HCT116 (cell line): ENCODE results near the gene PHACTR1. TPM values are rescaled to one million over a fixed set of nuclear protein-coding genes. Genes with fewer than 3 reads are reported as not detected.

Experiments used
- ATAC-seq: fragments of 200-7000 bp; cut with Tn5 transposase; 2 replicates; pipeline ENCODE4 v1.9.1; 2020; ENCODE audit warnings: mild to moderate bottlenecking, moderate library complexity
- Bru-seq: library from RNA; stranded (reverse); fragments of 400-500 nt; gene quantifications from one replicate; lab custom pipeline; 2021; lab: Mats Ljungman, UMichigan
- BruChase-seq, 2 experiments: library from RNA; stranded (reverse); fragments of 400-500 nt; gene quantifications; one replicate each; lab custom pipeline; 2021; lab: Mats Ljungman, UMichigan
- BruUV-seq: library from RNA; stranded (reverse); fragments of 400-500 nt; replicated peaks from 2 replicates; lab custom pipeline; 2021; lab: Mats Ljungman, UMichigan
- CTCF ChIA-PET: fragments of 300-600 bp; sonication (Branson Sonifier 250); formaldehyde crosslinking; loops from one replicate; lab custom pipeline; 2021; ENCODE audit warnings: antibody characterized with exemption; lab: Charles Lee
- POLR2A ChIA-PET: fragments of 300-600, 350-600 bp; sonication (Branson Sonifier 250); formaldehyde crosslinking; loops from one replicate; lab custom pipeline; 2021; ENCODE audit warnings: antibody characterized with exemption; lab: Charles Lee
- RAD21 ChIA-PET, 2 experiments: fragments of 300-600 bp; sonication (Branson Sonifier 250); formaldehyde crosslinking; loops; one replicate each; lab custom pipeline; 2023; ENCODE audit warnings: low total read pairs in 2 of 2; ENCODE audit not compliant: uncharacterized antibody in 2 of 2, unreplicated experiment in 2 of 2, low non-redundant PET in 1 of 2; lab: Charles Lee
- DNase-seq: peaks from one replicate; pipeline ENCODE4 v3.0.0-alpha.2; 2010; ENCODE audit warnings: low read depth, low spot score
- H2AFZ ChIP-seq: fragments of 200-600 bp; shearing (Covaris generic), sonication (generic); 2 replicates; pipeline ENCODE4 v1.6.1; 2017; ENCODE audit warnings: low read depth, mixed run types, mixed read lengths, antibody characterized with exemption, low read length; ENCODE audit not compliant: poor library complexity, severe bottlenecking
- H3K27ac ChIP-seq: 2 replicates; pipeline ENCODE4 v1.5.1; 2012; ENCODE audit warnings: low read depth, low read length
- H3K27me3 ChIP-seq: fragments of 200-600 bp; sonication (generic); 2 replicates; pipeline ENCODE4 v1.6.1; 2016; ENCODE audit warnings: mixed run types, low read length, mixed read lengths; ENCODE audit not compliant: insufficient read depth
- H3K36me3 ChIP-seq, 2 experiments: fragments of 200-500 bp in 1 of 2; fragments of 200-600 bp in 1 of 2; sonication (Bioruptor generic) in 1 of 2; sonication (generic) in 1 of 2; 2 replicates each; pipeline versions ENCODE4 v1.5.1 to v1.6.1; 2014 to 2016; ENCODE audit warnings: low read length in 2 of 2, inconsistent platforms in 1 of 2, mixed read lengths in 1 of 2, mixed run types in 1 of 2; ENCODE audit not compliant: insufficient read depth in 2 of 2, control insufficient read depth in 1 of 2
- H3K4me1 ChIP-seq, 2 experiments: fragments of 200-600 bp in 1 of 2; sonication (generic) in 1 of 2; 2 replicates each; pipeline versions ENCODE4 v1.5.1 to v1.6.1; 2012 to 2017; ENCODE audit warnings: low read length in 2 of 2, inconsistent platforms in 1 of 2, mild to moderate bottlenecking in 1 of 2, mixed read lengths in 1 of 2, mixed run types in 1 of 2, moderate library complexity in 1 of 2; ENCODE audit not compliant: insufficient read depth in 2 of 2, control insufficient read depth in 1 of 2
- H3K4me2 ChIP-seq: fragments of 200-600 bp; sonication (generic); 2 replicates; pipeline ENCODE4 v1.6.1; 2017; ENCODE audit warnings: mixed run types, low read length, mixed read lengths
- H3K4me3 ChIP-seq, 2 experiments: fragments of 200-600 bp in 1 of 2; sonication (generic) in 1 of 2; replicated peaks in 1 of 2; 2 replicates each; pipeline ENCODE4 v1.5.1; 2011 to 2016; ENCODE audit warnings: low read length in 2 of 2, control low read depth in 1 of 2, low read depth in 1 of 2, mild to moderate bottlenecking in 1 of 2, mixed read lengths in 1 of 2, mixed run types in 1 of 2
- H3K79me2 ChIP-seq: fragments of 200-600 bp; sonication (generic); 2 replicates; pipeline ENCODE4 v1.6.1; 2017; ENCODE audit warnings: mild to moderate bottlenecking, mixed run types, low read length, moderate library complexity, mixed read lengths; ENCODE audit not compliant: insufficient read depth
- H3K9ac ChIP-seq: fragments of 200-600 bp; sonication (generic); 2 replicates; pipeline ENCODE4 v1.6.1; 2016; ENCODE audit warnings: low read length, mixed read lengths
- H3K9me2 ChIP-seq: fragments of 200-600 bp; sonication (generic), shearing (Covaris generic); 2 replicates; pipeline ENCODE4 v1.6.1; 2017; ENCODE audit warnings: mixed run types, mild to moderate bottlenecking, moderate library complexity; ENCODE audit not compliant: insufficient read depth
- H3K9me3 ChIP-seq, 2 experiments: fragments of 200-500 bp in 1 of 2; fragments of 200-600 bp in 1 of 2; sonication (Bioruptor generic) in 1 of 2; sonication (generic) in 1 of 2; 2 replicates each; pipeline ENCODE4 v1.6.1; 2014 to 2017; ENCODE audit warnings: low read length in 2 of 2, mixed read lengths in 2 of 2, inconsistent platforms in 1 of 2, low read depth in 1 of 2, mild to moderate bottlenecking in 1 of 2, mixed run types in 1 of 2, moderate library complexity in 1 of 2; ENCODE audit not compliant: control insufficient read depth in 1 of 2, insufficient read depth in 1 of 2
- H4K20me1 ChIP-seq: fragments of 200-600 bp; sonication (generic), shearing (Covaris generic); 2 replicates; pipeline ENCODE4 v1.6.1; 2017; ENCODE audit warnings: mixed run types, mild to moderate bottlenecking, moderate library complexity; ENCODE audit not compliant: insufficient read depth
- ATF3 ChIP-seq: IDR thresholded peaks from 2 replicates; pipeline ENCODE4 v1.6.1; 2012
- EGR1 ChIP-seq: IDR thresholded peaks from 2 replicates; pipeline ENCODE4 v1.6.1; 2012; ENCODE audit warnings: low read depth
- ELF1 ChIP-seq: IDR thresholded peaks from 2 replicates; pipeline ENCODE4 v1.6.1; 2012; ENCODE audit warnings: low read depth, borderline replicate concordance
- EZH2 ChIP-seq: fragments of 200-600 bp; sonication (generic); IDR thresholded peaks from 2 replicates; pipeline ENCODE4 v1.6.1; 2017; ENCODE audit warnings: antibody characterized with exemption, mixed run types
- FOSL1 ChIP-seq: IDR thresholded peaks from 2 replicates; pipeline ENCODE4 v1.6.1; 2012; ENCODE audit warnings: low read depth
- JUND ChIP-seq: IDR thresholded peaks from 2 replicates; pipeline ENCODE4 v1.6.1; 2012
- POLR2AphosphoS5 ChIP-seq: IDR thresholded peaks from 2 replicates; pipeline ENCODE4 v1.6.1; 2011; ENCODE audit warnings: mild to moderate bottlenecking, low read depth, low read length, moderate library complexity
- RAD21 ChIP-seq: IDR thresholded peaks from 2 replicates; pipeline ENCODE4 v1.6.1; 2012; ENCODE audit warnings: low read depth, mild to moderate bottlenecking
- SIN3A ChIP-seq: IDR thresholded peaks from 2 replicates; pipeline ENCODE4 v1.6.1; 2012; ENCODE audit warnings: low read depth
- SP1 ChIP-seq: IDR thresholded peaks from 2 replicates; pipeline ENCODE4 v1.6.1; 2012; ENCODE audit warnings: low read depth
- SRF ChIP-seq: IDR thresholded peaks from 2 replicates; pipeline ENCODE4 v1.6.1; 2012; ENCODE audit warnings: low read depth
- TCF7L2 ChIP-seq: IDR thresholded peaks from 2 replicates; pipeline ENCODE4 v1.7.0; 2011; ENCODE audit warnings: borderline replicate concordance, inconsistent platforms; ENCODE audit not compliant: insufficient read depth, insufficient read length; ENCODE audit errors: extremely low read depth
- ZBTB33 ChIP-seq: IDR thresholded peaks from 2 replicates; pipeline ENCODE4 v1.6.1; 2011; ENCODE audit warnings: mild to moderate bottlenecking, low read length, moderate library complexity; ENCODE audit not compliant: insufficient replicate concordance; ENCODE audit errors: extremely low read depth
- ZNF274 ChIP-seq: fragments of 200-500 bp; sonication (Bioruptor generic); IDR thresholded peaks from 2 replicates; pipeline ENCODE4 v1.6.1; 2014; ENCODE audit warnings: mild to moderate bottlenecking, low read depth, low read length, inconsistent platforms
- intact Hi-C: fragments of 100-400 bp; cut with micrococcal nuclease; formaldehyde crosslinking; loops from 2 replicates; pipeline ENCODE4 v1.10.0; 2022
- long read RNA-seq: library from polyadenylated mRNA; unstranded; transcript quantifications from one replicate; pipeline ENCODE4 v2.0.0, GENCODE V29; 2021; ENCODE audit not compliant: unreplicated experiment
- polyA plus RNA-seq: library from polyadenylated mRNA; unstranded; fragments of >200 nt; gene quantifications from 2 replicates; pipeline ENCODE4 v1.2.1, GENCODE V29; 2012; ENCODE audit warnings: missing spikeins
- total RNA-seq: library from RNA; stranded (reverse); gene quantifications from one replicate; pipeline ENCODE4 v1.2.1, GENCODE V29; 2021; ENCODE audit not compliant: unreplicated experiment

Gene PHACTR1
- total RNA-seq (0.17 TPM), Bru-seq, nascent RNA (percentile 0 among the genes with signal in this experiment), BruChase-seq, experiment 1, labeled RNA remaining after a 6-hour chase (percentile 1 among the genes with signal in this experiment), BruChase-seq, experiment 2, labeled RNA remaining after a 2-hour chase (not detected)
- 0.25 and 0.26 TPM in 2 replicates for polyA plus RNA-seq
- long read RNA-seq, partial matches to known transcripts: 0 of 2 reads
- long read RNA-seq, other reads (novel, unspliced or antisense): 2 of 2 reads

- RAD21 ChIA-PET: no interaction called here
- Histone ChIP-seq H3K9ac (no peak within 1 kb of the TSS), H3K4me2 (no peak within 1 kb of the TSS), H3K79me2 (no peaks in the 10 kb centered on the region), H3K4me1 (no peaks in the 10 kb centered on the region), H3K27me3 (peaks cover 24% of the 10 kb centered on the region), H3K9me3 (no peaks in the 10 kb centered on the region), H2AFZ (no peak within 1 kb of the TSS), H3K27ac (no peak within 1 kb of the TSS), H3K4me3 (no peak within 1 kb of the TSS), H3K9me2 (no peaks in the 10 kb centered on the region), H4K20me1 (no peaks in the 10 kb centered on the region), H3K36me3 (no peaks in the 10 kb centered on the region)
- intact Hi-C loops: no loop called here
- no peak for TF ChIP-seq EZH2
- TF ChIP-seq JUND: no peak
- TF ChIP-seq POLR2AphosphoS5: no peak
- TF ChIP-seq SP1: no peak
- TF ChIP-seq ZBTB33: no peak
- ATAC-seq: no peak
- no TSS peak for BruUV-seq
- CTCF ChIA-PET: no interaction called here
- DNase-seq: no peak
- POLR2A ChIA-PET: no interaction called here
These were observed at the start of gene PHACTR1 for GRCh38 chr6:12716298-12716916. TSS of gene PHACTR1 (plus strand) at chr6:12716767.

GRCh38 chr6:12666886-12667285 is 49.7 kb upstream of the PHACTR1 start:
- POLR2A ChIA-PET: no interaction called here
- no peak overlapping the region for H3K27ac ChIP-seq
- H4K20me1 ChIP-seq: no peaks in the 10 kb centered on the region
- DNase-seq (no peak), ATAC-seq (no peak)
- TF ChIP-seq POLR2AphosphoS5: no peak
- TF ChIP-seq ZNF274: no peak
- TF ChIP-seq EGR1: no peak
- no peak for TF ChIP-seq EZH2
- TF ChIP-seq TCF7L2: no peak
- TF ChIP-seq SP1: no peak
- no peak for TF ChIP-seq SRF
- no peak for TF ChIP-seq ATF3
- TF ChIP-seq SIN3A: no peak
- no peak for TF ChIP-seq RAD21
- TF ChIP-seq ELF1: no peak
- no peak for TF ChIP-seq FOSL1
- peaks cover 18% of the 10 kb centered on the region; the same call in 1 of the 2 replicates for H3K27me3 ChIP-seq
- no peaks in the 10 kb centered on the region for H3K9me3 ChIP-seq
- RAD21 ChIA-PET: no interaction called here
- H3K9ac ChIP-seq: no peak overlapping the region
- CTCF ChIA-PET: no interaction called here
- no peak overlapping the region for H3K4me3 ChIP-seq
- no peaks in the 10 kb centered on the region for H3K79me2 ChIP-seq
- no peaks in the 10 kb centered on the region for H3K36me3 ChIP-seq
- H3K4me1 ChIP-seq: no peaks in the 10 kb centered on the region
- no TSS peak for BruUV-seq
- no peak overlapping the region for H2AFZ ChIP-seq
- intact Hi-C loops: no loop called here
- no peak overlapping the region for H3K4me2 ChIP-seq
- no peaks in the 10 kb centered on the region for H3K9me2 ChIP-seq
